Measurements from ENCODE around the gene FNDC3A. TPM values are rescaled to one million over a fixed set of nuclear protein-coding genes. Genes with fewer than 3 reads are reported as not detected.

Gene FNDC3A
- total and polyA plus RNA-seq, 12 donors: 11.3 to 30.3 (median 23.1) TPM

DNA sequence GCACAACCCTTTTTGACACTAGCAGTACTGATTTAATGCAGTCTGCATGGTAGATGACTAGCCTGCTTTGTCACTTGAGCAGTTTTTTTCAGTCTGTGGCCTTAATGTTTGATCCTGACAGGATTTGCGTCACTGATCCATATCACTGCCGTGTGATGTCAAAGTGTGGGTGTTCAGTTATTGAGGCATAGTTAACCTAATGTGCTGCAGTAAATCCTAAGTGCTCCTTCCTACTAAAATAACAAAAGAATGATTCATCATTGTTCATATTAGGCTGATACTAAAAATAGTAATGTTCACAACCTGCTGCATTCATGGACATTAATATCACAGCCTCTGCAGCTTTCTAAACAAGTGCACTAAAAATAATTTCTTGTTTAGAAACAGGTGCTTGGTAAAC is 122.5 kb downstream of the FNDC3A start:
- intact Hi-C loops (cut with DNase I): loop anchor here in 5 of 10 donors (5.0 to 10.0 kb wide), 3 partner anchors 121 to 323 kb away; partner anchors contain the start of gene FNDC3A (in 3 of the 5)
- peak; percentile 80 to 97 (median 94) for ATAC-seq
- TF ChIP-seq, protein P1, sequence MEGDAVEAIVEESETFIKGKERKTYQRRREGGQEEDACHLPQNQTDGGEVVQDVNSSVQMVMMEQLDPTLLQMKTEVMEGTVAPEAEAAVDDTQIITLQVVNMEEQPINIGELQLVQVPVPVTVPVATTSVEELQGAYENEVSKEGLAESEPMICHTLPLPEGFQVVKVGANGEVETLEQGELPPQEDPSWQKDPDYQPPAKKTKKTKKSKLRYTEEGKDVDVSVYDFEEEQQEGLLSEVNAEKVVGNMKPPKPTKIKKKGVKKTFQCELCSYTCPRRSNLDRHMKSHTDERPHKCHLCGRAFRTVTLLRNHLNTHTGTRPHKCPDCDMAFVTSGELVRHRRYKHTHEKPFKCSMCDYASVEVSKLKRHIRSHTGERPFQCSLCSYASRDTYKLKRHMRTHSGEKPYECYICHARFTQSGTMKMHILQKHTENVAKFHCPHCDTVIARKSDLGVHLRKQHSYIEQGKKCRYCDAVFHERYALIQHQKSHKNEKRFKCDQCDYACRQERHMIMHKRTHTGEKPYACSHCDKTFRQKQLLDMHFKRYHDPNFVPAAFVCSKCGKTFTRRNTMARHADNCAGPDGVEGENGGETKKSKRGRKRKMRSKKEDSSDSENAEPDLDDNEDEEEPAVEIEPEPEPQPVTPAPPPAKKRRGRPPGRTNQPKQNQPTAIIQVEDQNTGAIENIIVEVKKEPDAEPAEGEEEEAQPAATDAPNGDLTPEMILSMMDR (IDR thresholded peaks at IDR 0.05): no peak
- Histone ChIP-seq H3K27ac (peak overlapping the region; percentile 37 to 84 (median 76)), H3K4me1 (peaks cover 10 to 40% (median 30%) of the 10 kb centered on the region in 9 donors), H3K4me3 (no peak overlapping the region), H3K9me3 (no peaks in the 10 kb centered on the region), H3K36me3 (no peaks in the 10 kb centered on the region), H3K27me3 (no peaks in the 10 kb centered on the region)
- WGBS, 2 donors: 10 to 17% methylated on average over 2 of the region's 2 CpGs
- DNase-seq: peak in 1 of 2 donors; percentile 40

DNA sequence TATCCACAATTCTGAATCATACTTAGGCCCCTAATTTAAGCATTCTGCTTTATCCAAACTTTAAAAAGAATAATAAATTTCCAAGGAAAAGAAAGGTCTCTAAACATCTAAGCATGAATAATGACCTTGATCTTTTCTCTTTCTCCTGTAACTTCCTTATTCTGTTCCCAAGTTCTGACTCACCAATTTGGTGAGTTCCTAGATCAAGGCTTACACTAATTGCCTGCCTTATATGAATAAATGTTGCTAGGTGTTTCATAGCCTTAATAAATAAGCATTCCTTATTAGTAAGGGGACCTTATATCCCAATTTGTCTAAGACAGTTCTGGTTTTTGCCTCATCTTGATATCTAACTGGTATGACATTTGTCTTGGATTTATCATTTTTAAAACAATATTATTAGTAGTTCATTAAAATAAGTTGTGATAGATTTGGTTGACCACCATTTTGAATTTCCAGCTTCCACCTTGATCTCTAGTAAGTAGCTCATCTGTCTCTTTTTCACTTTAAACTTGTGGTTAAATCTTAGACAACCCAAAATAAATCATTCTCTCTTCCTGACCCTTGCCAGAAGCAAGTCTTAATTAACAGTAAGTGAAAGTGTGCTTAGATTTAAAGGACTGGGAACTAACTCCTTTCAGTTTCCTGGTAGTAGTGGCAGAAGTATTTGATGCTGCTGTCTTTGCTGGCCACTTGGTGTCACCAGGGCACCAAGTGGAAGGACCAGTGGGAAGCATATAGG is 123.2 kb downstream of the FNDC3A start:
- Histone ChIP-seq H3K4me1 (peaks cover 10 to 40% (median 30%) of the 10 kb centered on the region in 9 donors), H3K9me3 (no peaks in the 10 kb centered on the region), H3K4me3 (no peak overlapping the region), H3K27ac (peak overlapping the region; percentile 37 to 84 (median 76)), H3K27me3 (no peaks in the 10 kb centered on the region), H3K36me3 (no peaks in the 10 kb centered on the region)
- intact Hi-C loops (cut with DNase I): loop anchor here in 5 of 10 donors (5.0 to 10.0 kb wide), 3 partner anchors 122 to 324 kb away; partner anchors contain the start of gene FNDC3A (in 3 of the 5)
- ATAC-seq: peak in 4 of 8 donors; percentile 59 to 68 (median 62)
- DNase-seq: no peak
- TF ChIP-seq, protein P1 (IDR thresholded peaks at IDR 0.05): peak; percentile 11 to 69 (median 50)

DNA sequence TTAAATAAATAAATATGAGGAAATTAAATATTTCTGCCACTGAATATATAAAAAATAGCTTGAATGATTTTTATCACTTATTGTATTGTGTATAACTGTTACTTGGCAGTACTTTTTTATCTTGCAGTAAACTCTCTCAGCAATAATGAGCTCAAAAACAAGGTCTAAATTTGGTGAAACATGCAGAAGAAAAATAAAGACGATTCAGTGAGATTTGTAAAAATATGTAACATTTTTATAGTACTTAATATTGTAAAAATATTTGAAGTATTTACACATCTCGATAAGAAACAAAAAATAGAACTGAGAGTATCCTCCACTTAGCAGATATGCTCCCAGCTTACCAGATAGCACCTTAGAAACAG is 123.8 kb downstream of the FNDC3A start:
- DNase-seq: no peak
- ATAC-seq: no peak
- TF ChIP-seq, protein P1 (IDR thresholded peaks at IDR 0.05): no peak
- 54 to 57% methylated on average over 2 of the region's 2 CpGs for WGBS, 2 donors
- Histone ChIP-seq H3K27me3 (no peaks in the 10 kb centered on the region), H3K4me3 (no peak overlapping the region), H3K36me3 (no peaks in the 10 kb centered on the region), H3K4me1 (peaks cover 10 to 40% (median 30%) of the 10 kb centered on the region in 9 donors), H3K27ac (peak overlapping the region in 6 of 10 donors; percentile 62 to 84 (median 80)), H3K9me3 (no peaks in the 10 kb centered on the region)
- intact Hi-C loops (cut with DNase I): loop anchor here in 5 of 10 donors (5.0 to 10.0 kb wide), 3 partner anchors 122 to 325 kb away; partner anchors contain the start of gene FNDC3A (in 3 of the 5)

DNA sequence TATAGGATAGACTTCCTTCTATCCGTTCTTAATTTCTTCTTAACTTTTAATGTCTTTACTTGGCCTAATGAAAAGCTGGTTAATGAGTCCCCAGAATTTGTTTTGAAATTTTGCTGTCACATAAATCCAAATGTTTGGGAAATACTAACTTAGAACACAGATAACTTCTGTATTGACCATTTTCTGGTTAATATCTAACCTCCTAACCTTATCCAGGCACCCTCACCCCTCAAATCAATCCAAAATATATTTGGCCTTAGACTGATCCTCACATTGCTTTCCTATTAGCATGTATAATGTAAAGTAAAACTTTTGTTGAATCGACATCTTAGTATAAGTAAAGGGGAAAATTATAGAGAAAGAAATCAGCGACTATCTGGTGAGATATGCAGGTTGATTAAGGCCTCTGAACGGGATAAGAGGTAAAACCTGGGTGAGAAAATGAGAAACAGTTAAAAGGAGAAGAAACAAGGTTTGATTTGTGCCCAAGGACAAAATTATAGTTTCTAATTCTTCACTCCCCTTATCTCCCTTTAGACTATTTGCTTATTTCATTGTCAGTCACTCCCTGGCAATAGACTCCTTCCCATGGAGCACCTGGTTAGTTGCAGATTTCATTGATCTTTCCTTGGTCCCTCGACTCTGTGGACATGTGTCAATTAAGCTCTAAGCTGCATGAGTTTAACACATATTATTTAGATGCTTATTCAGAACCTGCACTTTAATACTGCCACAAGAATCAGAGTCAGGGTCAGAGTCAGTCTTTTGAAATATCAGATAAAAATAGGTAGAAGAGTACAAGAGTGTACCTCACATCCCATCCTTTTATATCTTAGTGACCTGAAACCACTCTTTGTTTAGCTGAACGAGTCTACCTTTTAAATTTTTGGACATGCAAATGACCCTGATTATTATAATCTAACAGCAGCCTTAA is 125.2 kb downstream of the FNDC3A start:
- ATAC-seq: no peak
- intact Hi-C loops (cut with DNase I): loop anchor here in 5 of 10 donors (5.0 to 10.0 kb wide), 3 partner anchors 126 to 184 kb away; partner anchors contain the start of gene FNDC3A (in 1 of the 5)

More for the DNA sequence above, 125.2 kb downstream of the FNDC3A start:
- no peaks in the 10 kb centered on the region for H3K36me3 ChIP-seq
- H3K27ac ChIP-seq: no peak overlapping the region
- no peak overlapping the region for H3K4me3 ChIP-seq
- DNase-seq: no peak
- H3K4me1 ChIP-seq: peaks cover 10 to 39% (median 30%) of the 10 kb centered on the region in 9 donors
- WGBS, 2 donors: 85 to 92% methylated on average over 6 of the region's 6 CpGs
- no peaks in the 10 kb centered on the region for H3K9me3 ChIP-seq
- TF ChIP-seq, protein P1 (IDR thresholded peaks at IDR 0.05): no peak
- H3K27me3 ChIP-seq: no peaks in the 10 kb centered on the region
